Neural progenitor cell (in vitro differentiated cells): ENCODE data around the gene ELANE. TPM values are rescaled to one million over a fixed set of nuclear protein-coding genes. Genes with fewer than 3 reads are reported as not detected.

Source experiments
- DNase-seq: peaks from one replicate; pipeline ENCODE4 v3.0.0-alpha.2; 2016; ENCODE audit warnings: low spot score
- H2AFZ ChIP-seq: fragments of 200-600 bp; sonication (generic); replicated peaks from 2 replicates; pipeline ENCODE4 v1.6.1; 2016; ENCODE audit warnings: antibody characterized with exemption
- H3F3A ChIP-seq: fragments of 200-600 bp; sonication (generic); 2 replicates; pipeline ENCODE4 v1.6.1; 2016; ENCODE audit warnings: antibody characterized with exemption, low read depth
- H3K27ac ChIP-seq: fragments of 200-600 bp; sonication (generic); 2 replicates; pipeline ENCODE4 v1.5.1; 2016; ENCODE audit warnings: mild to moderate bottlenecking
- H3K27me3 ChIP-seq: fragments of 200-600 bp; sonication (generic); 2 replicates; pipeline ENCODE4 v1.6.1; 2016; ENCODE audit warnings: mild to moderate bottlenecking, moderate library complexity
- H3K36me3 ChIP-seq: fragments of 200-600 bp; sonication (generic); 2 replicates; pipeline ENCODE4 v1.5.1; 2016
- H3K4me1 ChIP-seq: fragments of 200-600 bp; sonication (generic); 2 replicates; pipeline ENCODE4 v1.6.1; 2016; ENCODE audit warnings: mixed run types
- H3K4me2 ChIP-seq: fragments of 200-600 bp; sonication (generic); 2 replicates; pipeline ENCODE4 v1.6.1; 2016
- H3K4me3 ChIP-seq: fragments of 200-600 bp; sonication (generic); 2 replicates; pipeline ENCODE4 v1.5.1; 2016
- H3K79me2 ChIP-seq: fragments of 200-600 bp; sonication (generic); 2 replicates; pipeline ENCODE4 v1.6.1; 2016; ENCODE audit warnings: low read depth
- H3K9ac ChIP-seq: fragments of 200-600 bp; sonication (generic); 2 replicates; pipeline ENCODE4 v1.6.1; 2016
- H3K9me3 ChIP-seq: fragments of 200-600 bp; sonication (generic); 2 replicates; pipeline ENCODE4 v1.5.1; 2016; ENCODE audit warnings: low read depth
- H4K20me1 ChIP-seq: fragments of 200-600 bp; sonication (generic); 2 replicates; pipeline ENCODE4 v1.6.1; 2016; ENCODE audit warnings: low read depth
- H3K27ac Mint-ChIP-seq: 3 replicates; pipeline ENCODE4 v1.8.0; 2021; ENCODE audit warnings: mixed read lengths
- H3K27me3 Mint-ChIP-seq: 2 replicates; pipeline ENCODE4 v1.8.0; 2022; ENCODE audit warnings: low read depth, mild to moderate bottlenecking, inconsistent platforms, moderate library complexity, mixed read lengths; ENCODE audit not compliant: insufficient read depth
- H3K36me3 Mint-ChIP-seq: 3 replicates; pipeline ENCODE4 v1.8.0; 2021; ENCODE audit warnings: mixed read lengths
- H3K4me1 Mint-ChIP-seq: 3 replicates; pipeline ENCODE4 v1.8.0; 2021; ENCODE audit warnings: mixed read lengths
- H3K4me3 Mint-ChIP-seq: 3 replicates; pipeline ENCODE4 v1.8.0; 2021; ENCODE audit warnings: mild to moderate bottlenecking, moderate library complexity, mixed read lengths
- H3K9me3 Mint-ChIP-seq: 3 replicates; pipeline ENCODE4 v1.8.0; 2020; ENCODE audit warnings: mixed read lengths
- CTCF ChIP-seq: fragments of 200-600 bp; sonication (generic); IDR thresholded peaks from 2 replicates; pipeline ENCODE4 v1.5.1; 2017; ENCODE audit warnings: antibody characterized with exemption, mild to moderate bottlenecking
- EZH2 ChIP-seq: fragments of 200-600 bp; sonication (generic); IDR thresholded peaks from 2 replicates; pipeline ENCODE4 v1.6.1; 2017; ENCODE audit warnings: antibody characterized with exemption, mild to moderate bottlenecking, moderate library complexity
- EZH2phosphoT487 ChIP-seq: fragments of 200-600 bp; sonication (generic); IDR thresholded peaks from 2 replicates; pipeline ENCODE4 v1.6.1; 2017; ENCODE audit warnings: antibody characterized with exemption
- total RNA-seq: library from RNA; depleted of rRNA; stranded (reverse); fragments of >200 nt; gene quantifications from 2 replicates; pipeline ENCODE4 v1.2.3, GENCODE V29; 2015; ENCODE audit warnings: low replicate concordance

Gene ELANE
- total RNA-seq, 1 donor from 2014 or later: not detected

GRCh38 chr19:870314-870713 is 18.2 kb downstream of the ELANE start:
- peaks cover 11% of the 10 kb centered on the region for H3K36me3 Mint-ChIP-seq
- no peaks in the 10 kb centered on the region for H3K36me3 ChIP-seq
- no peak overlapping the region for H3K9ac ChIP-seq

DNA sequence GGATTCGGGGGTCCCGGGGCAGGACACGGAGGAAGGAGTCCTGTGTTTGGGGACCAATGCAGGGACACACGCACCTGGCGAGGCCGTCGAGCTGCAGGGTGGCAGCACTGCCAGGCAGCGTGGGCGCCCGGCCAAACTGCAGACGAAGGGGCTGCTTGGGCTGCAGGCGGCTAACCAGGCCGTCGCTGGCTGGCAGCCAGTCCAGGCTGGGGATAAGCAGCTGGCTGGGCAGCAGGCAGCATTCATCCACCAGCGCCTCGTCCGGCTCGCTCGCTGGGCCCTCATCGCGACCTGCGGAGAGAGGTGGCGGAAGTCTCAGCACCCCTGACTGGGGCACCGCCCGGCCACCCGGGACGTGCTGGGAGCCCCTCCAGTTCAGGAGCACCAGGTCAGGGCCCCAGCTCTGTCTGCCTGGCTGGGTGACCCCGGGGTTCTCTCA is 18.9 kb downstream of the ELANE start:
- Mint-ChIP-seq H3K4me1 (peaks cover 7% of the 10 kb centered on the region), H3K9me3 (no peaks in the 10 kb centered on the region), H3K27me3 (peaks cover 5% of the 10 kb centered on the region), H3K27ac (no peak overlapping the region), H3K36me3 (peaks cover 11% of the 10 kb centered on the region), H3K4me3 (no peak overlapping the region)
- no peaks in the 10 kb centered on the region for H3K36me3 ChIP-seq
- H3K9me3 ChIP-seq: no peaks in the 10 kb centered on the region
- no peak overlapping the region for H3K4me2 ChIP-seq
- H3K9ac ChIP-seq: no peak overlapping the region
- H3F3A ChIP-seq: peaks cover 30% of the 10 kb centered on the region
- TF ChIP-seq CTCF (no peak), EZH2phosphoT487 (no peak), EZH2 (no peak)
- H3K4me3 ChIP-seq: no peak overlapping the region
- H3K27me3 ChIP-seq: no peaks in the 10 kb centered on the region
- no peak for DNase-seq
- H3K4me1 ChIP-seq: peaks cover 7% of the 10 kb centered on the region
- peaks cover 21% of the 10 kb centered on the region for H4K20me1 ChIP-seq
- H3K79me2 ChIP-seq: no peaks in the 10 kb centered on the region
- H2AFZ ChIP-seq: no peak overlapping the region
- H3K27ac ChIP-seq: peak overlapping the region; percentile 53

More at GRCh38 chr19:870314-870713, 18.2 kb downstream of the ELANE start:
- no peak overlapping the region for H3K4me2 ChIP-seq
- H3F3A ChIP-seq: peaks cover 35% of the 10 kb centered on the region
- no peak for DNase-seq
- TF ChIP-seq EZH2 (no peak), CTCF (no peak), EZH2phosphoT487 (no peak)
- H3K9me3 ChIP-seq: no peaks in the 10 kb centered on the region
- H3K27me3 ChIP-seq: no peaks in the 10 kb centered on the region
- H4K20me1 ChIP-seq: peaks cover 24% of the 10 kb centered on the region
- no peak overlapping the region for H2AFZ ChIP-seq
- peaks cover 8% of the 10 kb centered on the region for H3K27me3 Mint-ChIP-seq
- peak overlapping the region; percentile 59 for H3K27ac Mint-ChIP-seq
- H3K4me1 Mint-ChIP-seq: peaks cover 10% of the 10 kb centered on the region
- H3K27ac ChIP-seq: no peak overlapping the region
- no peaks in the 10 kb centered on the region for H3K9me3 Mint-ChIP-seq
- H3K4me3 Mint-ChIP-seq: no peak overlapping the region
- no peak overlapping the region for H3K4me3 ChIP-seq
- no peaks in the 10 kb centered on the region for H3K79me2 ChIP-seq
- peaks cover 7% of the 10 kb centered on the region for H3K4me1 ChIP-seq

GRCh38 chr19:871446-872265 is 19.6 kb downstream of the ELANE start:
- Histone ChIP-seq H2AFZ (no peak overlapping the region), H3F3A (peaks cover 30% of the 10 kb centered on the region), H3K4me2 (peak overlapping the region; percentile 13), H4K20me1 (peaks cover 20% of the 10 kb centered on the region), H3K9ac (no peak overlapping the region), H3K4me3 (no peak overlapping the region), H3K36me3 (no peaks in the 10 kb centered on the region), H3K27me3 (no peaks in the 10 kb centered on the region), H3K4me1 (peaks cover 7% of the 10 kb centered on the region), H3K27ac (peak overlapping the region; percentile 68), H3K9me3 (no peaks in the 10 kb centered on the region), H3K79me2 (no peaks in the 10 kb centered on the region)
- no peak overlapping the region for H3K27ac Mint-ChIP-seq
- TF ChIP-seq EZH2: no peak
- no peak for TF ChIP-seq CTCF
- TF ChIP-seq EZH2phosphoT487: no peak
- H3K36me3 Mint-ChIP-seq: peaks cover 13% of the 10 kb centered on the region
- peak; percentile 75 for DNase-seq
- H3K9me3 Mint-ChIP-seq: no peaks in the 10 kb centered on the region
- H3K27me3 Mint-ChIP-seq: peaks cover 5% of the 10 kb centered on the region
- H3K4me3 Mint-ChIP-seq: peak overlapping the region; percentile 53
- H3K4me1 Mint-ChIP-seq: peaks cover 7% of the 10 kb centered on the region
